AG09319 (cell line): ENCODE results near the gene LGI4.
"Not testable (repeated sequence)": the region's sequence is repeated elsewhere in the genome, so short reads cannot be mapped to it uniquely, and the experiment has no call there.

ENCODE experiments used
- DNase-seq: peaks from one replicate; pipeline ENCODE4 v3.0.0-alpha.2; 2010; ENCODE audit warnings: low read depth; ENCODE audit errors: extremely low read depth
- CTCF ChIP-seq: IDR thresholded peaks from 2 replicates; pipeline ENCODE4 v1.5.1; 2011; ENCODE audit warnings: low read depth, mild to moderate bottlenecking, inconsistent platforms, low read length, moderate library complexity

LGI4 gene

GRCh38 chr19:35132254-35132653, 2.6 kb downstream of the LGI4 start:
- DNase-seq: no peak
- no peak for TF ChIP-seq CTCF

DNA sequence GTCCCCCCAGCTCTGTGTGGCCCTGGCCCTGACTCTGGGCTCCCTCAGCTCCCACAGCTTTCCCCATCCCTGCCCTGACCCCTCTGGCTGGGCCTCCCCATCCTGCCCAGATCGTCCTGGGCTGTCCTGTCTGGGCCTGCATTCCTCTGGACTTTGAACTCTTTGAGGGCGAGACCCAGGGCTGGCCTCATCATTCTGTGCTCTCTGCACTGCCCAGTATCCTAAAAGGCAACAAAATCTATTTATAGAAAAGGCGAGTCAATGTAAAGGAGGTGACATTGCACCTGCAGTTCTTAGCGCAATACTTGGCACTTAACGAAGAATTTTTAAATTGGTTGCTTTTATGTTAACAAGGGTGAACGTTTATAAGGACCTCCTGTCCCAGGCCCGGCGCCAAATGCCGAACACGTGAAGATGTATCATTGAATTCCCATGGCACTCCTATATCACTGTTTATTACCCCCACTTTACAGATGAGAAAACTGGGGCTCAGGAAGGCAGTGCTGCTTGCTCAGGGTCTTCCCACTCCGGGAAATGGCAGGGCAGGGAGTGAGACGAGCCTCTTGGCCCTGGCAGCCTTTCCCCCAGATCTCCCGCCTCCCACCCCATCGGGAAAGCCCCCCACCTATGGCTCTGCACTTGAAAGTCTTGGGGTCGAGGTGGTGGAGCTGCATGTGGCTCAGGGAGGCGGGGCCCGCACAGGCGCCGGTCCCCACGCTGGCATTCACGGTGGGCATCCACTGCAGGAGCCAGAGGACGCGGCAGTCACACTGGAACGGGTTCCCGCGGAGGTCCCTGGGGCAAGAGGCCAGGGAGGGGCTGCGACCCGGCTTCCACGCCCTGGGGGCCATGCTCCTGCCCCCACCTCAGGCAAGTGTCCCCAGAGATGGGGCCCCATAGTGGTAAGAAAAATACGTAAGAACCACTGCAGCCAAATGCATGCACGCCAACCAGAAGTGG, 3.8 kb downstream of the LGI4 start:
- DNase-seq: no peak
- TF ChIP-seq CTCF: no peak

DNA sequence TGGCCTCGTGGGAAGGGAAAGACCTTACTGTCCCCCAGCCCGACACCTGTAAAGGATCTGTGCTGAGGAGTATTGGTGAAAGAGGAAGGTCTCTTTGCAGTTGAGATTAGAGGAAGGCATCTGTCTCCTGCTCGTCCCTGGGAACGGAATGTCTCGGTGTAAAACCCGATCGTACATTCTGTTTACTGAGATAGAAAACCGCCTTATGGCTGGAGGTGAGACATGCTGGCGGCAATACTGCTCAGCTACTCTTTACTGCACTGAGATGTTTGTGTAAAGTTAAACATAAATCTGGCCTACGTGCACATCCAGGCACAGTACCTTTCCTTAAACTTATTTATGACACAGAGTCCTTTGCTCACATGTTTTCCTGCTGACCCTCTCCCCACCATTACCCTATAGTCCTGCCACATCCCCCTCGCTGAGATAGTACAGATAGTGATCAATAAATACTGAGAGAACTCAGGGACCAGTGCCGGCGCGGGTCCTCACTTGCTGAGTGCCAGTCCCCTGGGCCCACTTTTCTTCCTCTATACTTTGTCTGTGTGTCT, 5.1 kb downstream of the LGI4 start:
- DNase-seq: not testable (repeated sequence)

GRCh38 chr19:35128398-35129057, 6.3 kb downstream of the LGI4 start:
- no peak for TF ChIP-seq CTCF
- no peak for DNase-seq

- TF ChIP-seq CTCF: no peak
- no peak for DNase-seq
Measured at GRCh38 chr19:35127871-35128270, 7.0 kb downstream of the LGI4 start.

- no peak for TF ChIP-seq CTCF
- no peak for DNase-seq
Measured at GRCh38 chr19:35126624-35126959, 8.3 kb downstream of the LGI4 start.

DNA sequence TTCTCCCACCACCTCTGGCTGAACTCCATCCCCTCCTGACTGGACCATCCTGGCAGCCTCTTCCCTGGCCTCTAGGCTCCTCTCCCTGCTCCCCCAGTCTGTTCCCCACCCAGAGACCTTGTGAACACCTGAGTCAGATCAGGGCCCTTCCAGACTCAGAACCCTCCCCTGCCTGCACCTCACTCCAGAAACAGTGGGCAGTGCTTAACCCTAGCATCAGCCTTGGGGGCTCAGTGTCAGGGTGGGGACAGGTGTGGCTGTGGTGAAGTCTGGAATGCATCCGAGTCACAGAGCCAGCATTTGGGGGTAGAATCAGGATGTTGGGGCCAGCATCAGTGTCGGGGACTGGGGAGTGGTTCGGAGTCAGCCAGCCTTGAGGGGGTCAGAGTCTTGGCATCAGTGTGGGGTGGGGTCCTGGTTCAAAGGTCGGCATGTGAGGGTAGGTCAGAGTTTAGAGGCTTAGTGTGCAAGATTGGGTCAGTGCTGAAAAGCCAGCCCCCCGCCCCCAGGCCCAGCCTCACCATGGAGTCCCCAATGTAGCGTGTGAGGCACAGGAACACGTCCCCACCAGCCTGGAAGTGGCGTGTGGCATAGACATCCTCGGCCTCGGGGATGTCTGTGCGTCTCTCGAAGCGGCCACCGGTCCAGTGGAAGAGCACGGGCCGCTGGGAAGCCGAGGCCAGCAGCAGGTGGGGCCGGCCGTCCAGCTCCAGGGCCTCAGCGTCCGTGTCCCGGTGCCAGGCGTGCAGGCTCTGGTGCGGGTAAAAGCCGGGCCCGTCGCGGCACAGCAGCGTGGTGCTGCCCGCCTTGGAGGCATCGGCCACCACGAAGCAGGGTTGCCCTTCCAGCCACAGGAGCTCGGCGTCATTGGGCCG, 8.9 kb downstream of the LGI4 start:
- TF ChIP-seq CTCF: no peak
- no peak for DNase-seq
